DOHH2 (cell line): ENCODE measurements around the gene MYLK.

ENCODE experiments used
- EZH2phosphoT487 ChIP-seq: fragments of 200-600 bp; sonication (generic); IDR thresholded peaks from 2 replicates; pipeline ENCODE4 v1.6.1; 2017; ENCODE audit warnings: borderline replicate concordance, mild to moderate bottlenecking, antibody characterized with exemption, low read length, moderate library complexity, mixed read lengths
- TF ChIP-seq, protein P1 (sequence below): fragments of 200-600 bp; sonication (generic); IDR thresholded peaks from one replicate; pipeline ENCODE4 v1.5.1; 2014; ENCODE audit warnings: antibody characterized with exemption, mild to moderate bottlenecking, low read depth, low read length; ENCODE audit not compliant: poor library complexity, severe bottlenecking

DNA sequence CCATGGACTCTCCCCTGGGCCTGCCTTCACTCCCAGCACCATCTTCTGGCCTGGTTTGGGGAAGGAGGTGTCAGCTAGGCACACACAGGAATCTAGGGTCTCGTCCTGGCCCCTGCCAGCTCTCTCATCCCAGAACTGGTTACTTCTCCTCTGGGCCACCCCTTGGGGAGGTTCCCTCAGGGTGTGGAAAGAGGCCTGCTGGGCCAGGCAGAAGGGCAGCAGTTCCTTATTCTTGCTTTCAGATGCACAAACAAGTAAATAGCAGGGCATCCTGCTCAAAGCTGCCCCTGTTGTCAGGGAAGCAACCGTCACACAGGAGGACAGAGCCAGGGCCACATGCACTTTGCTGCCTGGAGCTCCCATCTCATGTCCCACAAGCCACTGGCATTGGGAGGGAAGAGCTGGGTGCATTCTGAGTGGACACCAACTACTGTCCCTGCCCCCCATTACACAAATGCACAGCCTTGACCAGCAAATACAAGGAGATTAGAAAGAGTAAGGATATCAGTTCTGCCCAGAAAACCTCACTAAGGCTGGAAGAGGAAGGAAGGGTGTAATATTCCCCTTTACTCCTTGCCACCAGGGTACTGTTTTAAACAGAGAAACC is 190.4 kb downstream of the MYLK start:
- TF ChIP-seq, protein P1, sequence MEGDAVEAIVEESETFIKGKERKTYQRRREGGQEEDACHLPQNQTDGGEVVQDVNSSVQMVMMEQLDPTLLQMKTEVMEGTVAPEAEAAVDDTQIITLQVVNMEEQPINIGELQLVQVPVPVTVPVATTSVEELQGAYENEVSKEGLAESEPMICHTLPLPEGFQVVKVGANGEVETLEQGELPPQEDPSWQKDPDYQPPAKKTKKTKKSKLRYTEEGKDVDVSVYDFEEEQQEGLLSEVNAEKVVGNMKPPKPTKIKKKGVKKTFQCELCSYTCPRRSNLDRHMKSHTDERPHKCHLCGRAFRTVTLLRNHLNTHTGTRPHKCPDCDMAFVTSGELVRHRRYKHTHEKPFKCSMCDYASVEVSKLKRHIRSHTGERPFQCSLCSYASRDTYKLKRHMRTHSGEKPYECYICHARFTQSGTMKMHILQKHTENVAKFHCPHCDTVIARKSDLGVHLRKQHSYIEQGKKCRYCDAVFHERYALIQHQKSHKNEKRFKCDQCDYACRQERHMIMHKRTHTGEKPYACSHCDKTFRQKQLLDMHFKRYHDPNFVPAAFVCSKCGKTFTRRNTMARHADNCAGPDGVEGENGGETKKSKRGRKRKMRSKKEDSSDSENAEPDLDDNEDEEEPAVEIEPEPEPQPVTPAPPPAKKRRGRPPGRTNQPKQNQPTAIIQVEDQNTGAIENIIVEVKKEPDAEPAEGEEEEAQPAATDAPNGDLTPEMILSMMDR = no peak
- TF ChIP-seq EZH2phosphoT487 = no peak
